ENCODE measurements around the gene CD86. TPM values are rescaled to one million over a fixed set of nuclear protein-coding genes. Genes with fewer than 3 reads are reported as not detected.
A peak's percentile ranks its signal among the peaks of the same experiment; 100 is the strongest.
"Not testable (repeated sequence)": the region's sequence is repeated elsewhere in the genome, so short reads cannot be mapped to it uniquely, and the experiment has no call there.

The CD86 gene
- polyA plus RNA-seq, 6 donors from 2014 or later, result 18.0 to 61.4 (median 45.4) TPM

DNA sequence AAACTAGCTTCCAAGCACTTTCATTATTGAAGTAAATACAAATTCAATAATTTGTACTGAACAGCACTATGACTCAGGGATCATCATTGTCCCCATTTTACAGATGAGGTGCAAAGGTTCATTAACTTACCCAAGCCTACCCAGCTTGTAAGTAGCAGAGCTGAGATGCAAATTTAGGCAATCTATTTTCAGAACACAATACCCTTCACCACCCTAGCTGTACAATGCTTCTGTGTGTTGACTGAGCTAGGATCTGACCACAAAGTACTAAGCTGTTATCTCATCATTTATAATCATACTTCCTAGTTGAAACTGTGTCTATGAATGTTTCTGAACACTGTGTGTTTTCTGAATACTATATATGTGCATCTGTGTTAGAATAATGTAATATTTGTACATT is 29.9 kb upstream of the CD86 start:
- H3K4me3 Mint-ChIP-seq, result peak overlapping the region in 1 of 8 donors; percentile 7
- H3K4me1 Mint-ChIP-seq, result peaks cover 28 to 43% (median 36%) of the 10 kb centered on the region in 3 donors
- peak overlapping the region in 1 of 6 donors; percentile 4 for H3K27ac Mint-ChIP-seq
- H3K9me3 Mint-ChIP-seq, result no peaks in the 10 kb centered on the region
- ATAC-seq (ENCODE audit: low read depth in 2 of 2), result peak; percentile 69 to 71
- H3K36me3 Mint-ChIP-seq, result no peaks in the 10 kb centered on the region
- peak; percentile 20 for DNase-seq
- no peaks in the 10 kb centered on the region for H3K27me3 Mint-ChIP-seq

- peak overlapping the region in 1 of 6 donors; percentile 82 for H3K27ac Mint-ChIP-seq
- peaks cover 12 to 22% (median 15%) of the 10 kb centered on the region in 3 donors for H3K4me1 Mint-ChIP-seq
- peaks cover 0 to 12% of the 10 kb centered on the region in 2 donors for H3K36me3 Mint-ChIP-seq
- H3K4me3 Mint-ChIP-seq, result no peak overlapping the region
- DNase-seq (no peak), ATAC-seq (ENCODE audit: low read depth in 2 of 2) (no peak)
- no peaks in the 10 kb centered on the region for H3K27me3 Mint-ChIP-seq
- H3K9me3 Mint-ChIP-seq, result peaks cover 6 to 24% (median 12%) of the 10 kb centered on the region in 7 donors
These were observed 24.6 kb upstream of the CD86 start for GRCh38 chr3:122030381-122031122.

- DNase-seq (no peak), ATAC-seq (ENCODE audit: low read depth in 2 of 2) (no peak)
- H3K27ac Mint-ChIP-seq, result peak overlapping the region in 1 of 6 donors; percentile 82
- H3K36me3 Mint-ChIP-seq, result peaks cover 0 to 18% of the 10 kb centered on the region in 2 donors
- no peaks in the 10 kb centered on the region for H3K27me3 Mint-ChIP-seq
- peaks cover 8 to 22% (median 16%) of the 10 kb centered on the region in 3 donors for H3K4me1 Mint-ChIP-seq
- peaks cover 12 to 29% (median 17%) of the 10 kb centered on the region in 7 donors for H3K9me3 Mint-ChIP-seq
- H3K4me3 Mint-ChIP-seq, result no peak overlapping the region
These were observed 24.1 kb upstream of the CD86 start for GRCh38 chr3:122031123-122031468.

DNA sequence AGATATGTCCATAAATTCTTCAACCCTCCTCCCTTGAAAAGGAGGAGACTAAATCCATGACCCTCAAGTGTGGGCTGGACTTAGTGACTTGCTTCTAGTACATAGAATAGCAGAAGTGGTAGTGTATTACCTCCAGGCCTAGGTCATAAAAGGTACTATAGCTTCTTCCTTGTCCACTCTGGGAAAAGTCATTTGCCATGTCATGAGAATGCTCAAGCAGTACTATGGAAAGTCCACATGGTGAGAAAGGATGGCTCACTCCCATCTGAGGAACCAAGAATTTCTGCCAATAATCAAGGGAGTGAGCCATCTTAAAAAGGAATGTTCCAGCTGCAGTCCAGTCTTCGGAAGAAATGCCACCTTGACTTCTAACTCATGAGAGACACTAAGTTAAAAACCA is 22.6 kb upstream of the CD86 start:
- H3K9me3 Mint-ChIP-seq, result peaks cover 14 to 39% (median 32%) of the 10 kb centered on the region in 7 donors
- no peaks in the 10 kb centered on the region for H3K27me3 Mint-ChIP-seq
- no peak overlapping the region for H3K27ac Mint-ChIP-seq
- H3K4me1 Mint-ChIP-seq, result peaks cover 7 to 23% (median 16%) of the 10 kb centered on the region in 3 donors
- H3K36me3 Mint-ChIP-seq, result peaks cover 4 to 23% of the 10 kb centered on the region in 2 donors
- H3K4me3 Mint-ChIP-seq, result no peak overlapping the region
- ATAC-seq (ENCODE audit: low read depth in 2 of 2), result no peak
- DNase-seq, result no peak

- DNase-seq (no peak), ATAC-seq (ENCODE audit: low read depth in 2 of 2) (no peak)
- no peak overlapping the region for H3K4me3 Mint-ChIP-seq
- H3K27ac Mint-ChIP-seq, result no peak overlapping the region
- peaks cover 7 to 23% (median 16%) of the 10 kb centered on the region in 3 donors for H3K4me1 Mint-ChIP-seq
- H3K9me3 Mint-ChIP-seq, result peaks cover 19 to 44% (median 37%) of the 10 kb centered on the region in 7 donors
- H3K36me3 Mint-ChIP-seq, result peaks cover 9 to 28% of the 10 kb centered on the region in 2 donors
- H3K27me3 Mint-ChIP-seq, result no peaks in the 10 kb centered on the region
These were observed 22.1 kb upstream of the CD86 start for GRCh38 chr3:122033023-122033422.

- H3K36me3 Mint-ChIP-seq; H3K9me3 Mint-ChIP-seq; H3K4me1 Mint-ChIP-seq; H3K27ac Mint-ChIP-seq; DNase-seq; H3K27me3 Mint-ChIP-seq; ATAC-seq (ENCODE audit: low read depth in 2 of 2); H3K4me3 Mint-ChIP-seq: not testable (repeated sequence)
These were observed 7.9 kb upstream of the CD86 start for GRCh38 chr3:122047296-122047695.

DNA sequence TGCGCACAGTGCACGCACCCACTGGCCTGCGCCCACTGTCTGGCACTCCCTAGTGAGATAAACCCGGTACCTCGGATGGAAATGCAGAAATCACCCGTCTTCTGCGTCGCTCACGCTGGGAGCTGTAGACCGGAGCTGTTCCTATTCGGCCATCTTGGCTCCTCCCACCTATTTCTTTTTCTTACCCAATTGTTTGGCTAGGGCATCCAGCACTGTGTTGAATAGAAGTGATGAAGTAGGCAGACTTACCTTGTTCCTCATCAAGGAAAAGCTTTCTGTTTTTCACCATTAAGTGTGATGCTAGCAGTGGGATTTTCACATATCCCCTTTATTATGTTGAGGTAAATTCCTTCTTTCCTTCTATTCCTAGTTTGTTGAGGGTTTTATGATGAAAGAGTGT is 7.4 kb upstream of the CD86 start:
- not testable (repeated sequence) for H3K4me3 Mint-ChIP-seq; H3K9me3 Mint-ChIP-seq; H3K27me3 Mint-ChIP-seq; ATAC-seq (ENCODE audit: low read depth in 2 of 2); DNase-seq; H3K36me3 Mint-ChIP-seq; H3K27ac Mint-ChIP-seq; H3K4me1 Mint-ChIP-seq

GRCh38 chr3:122052968-122053367 is 2.2 kb upstream of the CD86 start:
- H3K4me3 Mint-ChIP-seq, result peak overlapping the region in 1 of 8 donors; percentile 2
- peaks cover 14 to 28% (median 20%) of the 10 kb centered on the region in 3 donors for H3K4me1 Mint-ChIP-seq
- H3K9me3 Mint-ChIP-seq, result peaks cover 0 to 6% (median under 1%) of the 10 kb centered on the region in 7 donors
- H3K27me3 Mint-ChIP-seq, result no peaks in the 10 kb centered on the region
- ATAC-seq (ENCODE audit: low read depth in 2 of 2) (peak; percentile 83 to 85), DNase-seq (peak; percentile 67)
- H3K36me3 Mint-ChIP-seq, result peaks cover 3 to 4% of the 10 kb centered on the region in 2 donors
- H3K27ac Mint-ChIP-seq, result peak overlapping the region in 5 of 6 donors; percentile 39 to 81 (median 80)

GRCh38 chr3:122057671-122058070 is 2.5 kb downstream of the CD86 start:
- H3K36me3 Mint-ChIP-seq, result peaks cover 18 to 19% of the 10 kb centered on the region in 2 donors
- no peak for ATAC-seq (ENCODE audit: low read depth in 2 of 2)
- DNase-seq, result no peak
- H3K27me3 Mint-ChIP-seq, result peaks cover 0 to 7% (median 6%) of the 10 kb centered on the region in 3 donors
- H3K27ac Mint-ChIP-seq, result no peak overlapping the region
- H3K4me3 Mint-ChIP-seq, result no peak overlapping the region
- peaks cover 14 to 26% (median 20%) of the 10 kb centered on the region in 3 donors for H3K4me1 Mint-ChIP-seq
- H3K9me3 Mint-ChIP-seq, result peaks cover 0 to 2% (median 0%) of the 10 kb centered on the region in 7 donors

DNA sequence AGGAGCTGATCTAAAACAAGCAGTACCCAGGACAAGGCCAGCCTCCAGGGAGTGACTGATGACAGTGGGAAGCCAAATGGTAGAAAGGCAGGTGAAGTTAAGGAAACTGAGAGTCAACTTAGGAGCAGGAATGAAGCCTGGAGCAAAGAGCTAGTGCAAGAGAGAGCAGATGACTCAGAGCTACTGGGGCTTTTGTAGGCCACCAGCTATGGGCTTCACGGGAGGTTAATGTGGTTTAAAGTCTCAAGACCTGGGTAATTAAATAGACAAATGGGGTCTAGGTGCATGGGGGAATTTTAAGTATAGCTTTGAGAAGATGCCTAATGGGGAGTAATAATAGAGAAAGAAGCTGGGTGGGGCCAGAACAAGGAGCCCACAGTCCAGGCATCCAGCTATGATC is 3.1 kb downstream of the CD86 start:
- ATAC-seq (ENCODE audit: low read depth in 2 of 2) (no peak), DNase-seq (no peak)
- peaks cover 9 to 20% (median 14%) of the 10 kb centered on the region in 3 donors for H3K4me1 Mint-ChIP-seq
- H3K4me3 Mint-ChIP-seq, result peak overlapping the region in 1 of 8 donors; percentile 30
- peaks cover 0 to 7% (median 6%) of the 10 kb centered on the region in 3 donors for H3K27me3 Mint-ChIP-seq
- H3K9me3 Mint-ChIP-seq, result no peaks in the 10 kb centered on the region
- peaks cover 18 to 19% of the 10 kb centered on the region in 2 donors for H3K36me3 Mint-ChIP-seq
- no peak overlapping the region for H3K27ac Mint-ChIP-seq

DNA sequence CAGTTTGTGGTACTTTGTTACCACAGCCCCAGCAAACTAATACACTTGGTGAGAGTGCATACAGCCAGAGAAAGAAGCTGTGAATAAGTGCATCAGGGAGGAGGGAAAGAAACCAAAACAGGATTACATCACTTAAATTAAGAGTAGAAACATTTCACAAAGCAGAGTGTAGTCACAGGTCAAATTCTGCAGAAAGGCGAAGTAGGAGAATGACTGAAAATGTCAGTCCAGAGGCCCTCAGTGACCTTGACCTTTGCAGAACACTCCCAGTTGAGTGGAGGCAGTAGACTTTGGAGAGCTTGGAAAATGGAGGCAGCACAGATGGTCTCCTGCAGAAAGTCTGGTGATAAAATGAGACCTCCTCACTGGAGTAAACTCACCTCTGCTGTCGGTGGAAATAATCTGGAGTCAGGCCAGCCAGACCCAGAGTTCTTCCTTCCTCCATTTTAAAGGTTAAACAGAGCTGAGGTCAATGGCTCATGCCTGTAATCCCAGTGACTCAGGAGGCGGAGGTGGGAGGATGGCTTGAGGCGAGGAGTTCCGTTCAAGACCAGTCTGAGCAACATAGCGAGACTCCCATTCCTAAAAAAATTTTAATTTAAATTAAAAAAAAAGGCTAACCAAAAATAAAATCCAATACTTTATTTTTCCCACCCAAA is 5.0 kb downstream of the CD86 start:
- Mint-ChIP-seq H3K4me1 (peaks cover 12 to 16% (median 15%) of the 10 kb centered on the region in 3 donors), H3K36me3 (peaks cover 18 to 19% of the 10 kb centered on the region in 2 donors), H3K4me3 (no peak overlapping the region), H3K9me3 (no peaks in the 10 kb centered on the region), H3K27me3 (peaks cover 0 to 7% (median 6%) of the 10 kb centered on the region in 3 donors), H3K27ac (no peak overlapping the region)
- ATAC-seq (ENCODE audit: low read depth in 2 of 2) (no peak), DNase-seq (no peak)

GRCh38 chr3:122063908-122064307 is 8.7 kb downstream of the CD86 start:
- peaks cover 5 to 7% of the 10 kb centered on the region in 2 donors for H3K36me3 Mint-ChIP-seq
- peak overlapping the region in 2 of 6 donors; percentile 40 to 69 for H3K27ac Mint-ChIP-seq
- ATAC-seq (ENCODE audit: low read depth in 2 of 2) (peak; percentile 39 to 46), DNase-seq (no peak)
- H3K9me3 Mint-ChIP-seq, result no peaks in the 10 kb centered on the region
- peaks cover 0 to 4% (median 0%) of the 10 kb centered on the region in 3 donors for H3K27me3 Mint-ChIP-seq
- no peak overlapping the region for H3K4me3 Mint-ChIP-seq
- H3K4me1 Mint-ChIP-seq, result peaks cover 20 to 35% (median 27%) of the 10 kb centered on the region in 3 donors

DNA sequence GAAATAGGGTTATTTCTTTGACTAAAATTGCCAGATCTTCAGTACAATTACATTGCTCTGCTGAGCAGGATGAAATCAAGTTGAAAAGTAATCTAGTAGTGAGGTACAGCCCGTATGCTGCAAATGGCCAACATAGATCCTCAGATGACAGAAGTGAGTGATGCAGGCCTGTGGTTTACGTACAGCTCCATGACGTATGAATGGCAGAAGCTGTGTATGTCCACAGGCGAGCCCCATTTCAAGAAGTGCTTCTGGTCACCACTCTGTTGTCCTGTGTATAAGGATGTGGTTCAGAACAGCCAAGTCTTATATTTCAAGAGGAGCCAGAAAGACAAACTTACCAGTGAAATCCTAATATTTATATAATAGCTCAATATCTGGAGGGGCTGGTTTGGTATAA is 9.2 kb downstream of the CD86 start:
- Mint-ChIP-seq H3K36me3 (peaks cover 1 to 3% of the 10 kb centered on the region in 2 donors), H3K4me3 (no peak overlapping the region), H3K9me3 (no peaks in the 10 kb centered on the region), H3K27ac (peak overlapping the region in 2 of 6 donors; percentile 40 to 69), H3K27me3 (peaks cover 0 to under 1% (median 0%) of the 10 kb centered on the region in 3 donors), H3K4me1 (peaks cover 20 to 35% (median 28%) of the 10 kb centered on the region in 3 donors)
- no peak for DNase-seq
- no peak for ATAC-seq (ENCODE audit: low read depth in 2 of 2)

All from naive B cell (primary cell).